GM12873 (cell line): ENCODE results near the gene TRIM38.

Source experiments
- CTCF ChIP-seq: IDR thresholded peaks from 2 replicates; pipeline ENCODE4 v1.5.1; 2012; ENCODE audit warnings: low read depth, mild to moderate bottlenecking, moderate library complexity, low read length, control low read depth; ENCODE audit not compliant: insufficient read depth; ENCODE audit errors: missing control alignments

Gene TRIM38

GRCh38 chr6:25921525-25922203 lies 40.9 kb upstream of the TRIM38 start:
- TF ChIP-seq CTCF: no peak

GRCh38 chr6:25922301-25922700 lies 40.3 kb upstream of the TRIM38 start:
- TF ChIP-seq CTCF: no peak

GRCh38 chr6:25925876-25926275 lies 36.7 kb upstream of the TRIM38 start:
- no peak for TF ChIP-seq CTCF

- TF ChIP-seq CTCF: no peak
Observed at GRCh38 chr6:25927178-25927577, 35.4 kb upstream of the TRIM38 start.

- TF ChIP-seq CTCF: no peak
Observed at GRCh38 chr6:25927756-25928216, 34.8 kb upstream of the TRIM38 start.

GRCh38 chr6:25928562-25929324 lies 33.9 kb upstream of the TRIM38 start:
- no peak for TF ChIP-seq CTCF

GRCh38 chr6:25930532-25931410 lies 31.8 kb upstream of the TRIM38 start, which contains the start of gene SLC17A2:
Gene SLC17A2 (minus strand): TSS chr6:25930691. CDS start chr6:25925796, 4,895 bp downstream.
- TF ChIP-seq CTCF: no peak
